Muscle layer of duodenum (tissue), 2 donors: ENCODE measurements around the gene AWAT2.

ENCODE experiments used
- H3K27ac ChIP-seq: one replicate; pipeline ENCODE4 v1.7.0; 2013; ENCODE audit warnings: mild to moderate bottlenecking, low read length
- H3K27me3 ChIP-seq: one replicate; pipeline ENCODE4 v1.7.0; 2013; ENCODE audit warnings: low read depth, mild to moderate bottlenecking, control low read depth, low read length
- H3K36me3 ChIP-seq, 2 donors: one replicate each; pipeline ENCODE4 v1.7.0; 2013; ENCODE audit warnings: low read length in 2 of 2, control low read depth in 1 of 2, mild to moderate bottlenecking in 1 of 2; ENCODE audit not compliant: insufficient read depth in 2 of 2, control insufficient read depth in 1 of 2
- H3K4me1 ChIP-seq, 2 donors: one replicate each; pipeline ENCODE4 v1.7.0; 2013; ENCODE audit warnings: low read length in 2 of 2, mild to moderate bottlenecking in 2 of 2, control low read depth in 1 of 2, moderate library complexity in 1 of 2; ENCODE audit not compliant: insufficient read depth in 2 of 2, control insufficient read depth in 1 of 2
- H3K4me3 ChIP-seq, 2 donors: one replicate each; pipeline ENCODE4 v1.7.0; 2013; ENCODE audit warnings: low read length in 2 of 2, low read depth in 1 of 2, mild to moderate bottlenecking in 1 of 2
- H3K9me3 ChIP-seq, 2 donors: one replicate each; pipeline ENCODE4 v1.7.0; 2013; ENCODE audit warnings: low read length in 2 of 2, control low read depth in 1 of 2, mild to moderate bottlenecking in 1 of 2; ENCODE audit not compliant: control insufficient read depth in 1 of 2
- donor health status: healthy.

Gene AWAT2

DNA sequence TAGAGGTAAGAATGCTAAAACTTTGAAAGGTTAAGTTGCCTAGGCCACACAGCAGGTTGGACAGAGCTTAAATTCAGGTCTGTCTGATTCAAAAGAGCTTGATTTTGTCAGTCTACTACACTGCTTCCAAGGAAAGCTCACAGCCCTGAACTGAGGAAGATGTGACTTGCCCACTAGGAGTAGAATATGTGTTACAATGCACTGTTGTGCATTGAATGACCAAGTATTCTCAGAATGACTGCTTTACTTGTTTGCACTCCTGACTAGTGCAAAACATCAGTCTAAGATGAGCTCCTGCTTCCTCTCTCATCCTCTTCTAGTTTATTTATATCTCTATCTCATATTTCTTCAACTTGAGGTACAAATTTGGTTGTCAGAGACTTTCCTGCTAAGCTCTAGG lies 56.2 kb downstream of the AWAT2 start:
- no peaks in the 10 kb centered on the region for H3K36me3 ChIP-seq
- H3K4me1 ChIP-seq = no peaks in the 10 kb centered on the region
- H3K27me3 ChIP-seq = no peaks in the 10 kb centered on the region
- H3K9me3 ChIP-seq = no peaks in the 10 kb centered on the region
- no peak overlapping the region for H3K4me3 ChIP-seq
- no peak overlapping the region for H3K27ac ChIP-seq

DNA sequence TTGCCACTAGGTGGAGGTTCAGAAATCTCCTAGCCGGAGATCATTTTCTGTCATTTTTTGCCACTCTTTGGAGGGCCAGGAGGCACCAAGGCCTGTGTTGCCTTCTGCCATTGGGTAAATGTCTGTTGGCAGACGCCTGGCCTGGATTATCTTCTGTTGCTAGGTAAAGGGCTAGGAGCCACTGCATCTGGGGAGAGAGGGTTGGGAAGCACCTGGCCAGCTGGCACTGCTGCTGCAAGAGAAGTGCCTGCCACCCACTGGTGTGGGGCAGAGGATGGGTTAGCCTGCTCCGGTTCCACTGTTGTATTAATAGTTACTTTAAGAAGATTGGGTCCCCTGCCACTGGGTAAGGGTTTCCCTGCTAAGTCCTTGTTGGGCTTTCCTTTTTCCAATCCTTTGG lies 58.1 kb downstream of the AWAT2 start:
- Histone ChIP-seq H3K4me1 (no peaks in the 10 kb centered on the region), H3K9me3 (no peaks in the 10 kb centered on the region), H3K4me3 (no peak overlapping the region), H3K27me3 (no peaks in the 10 kb centered on the region), H3K27ac (no peak overlapping the region), H3K36me3 (no peaks in the 10 kb centered on the region)
